Stimulated activated CD4-positive, alpha-beta T cell treated with anti-CD3 and anti-CD28 coated beads, Interleukin-12 subunit alpha, Interleukin-12 subunit beta, amount 100 ng/mL, for 48 hours (primary cell): ENCODE results near the gene RPTOR.
A peak's percentile ranks its signal among the peaks of the same experiment; 100 is the strongest.

Experiments used
- DNase-seq, 3 donors: peaks; one replicate each; pipeline ENCODE4 v3.0.0-alpha.2; 2020; ENCODE audit warnings: low read depth in 2 of 3, low spot score in 1 of 3

The RPTOR gene

GRCh38 chr17:80826346-80826954 lies 281.8 kb downstream of the RPTOR start:
- DNase-seq, result no peak

- no peak for DNase-seq
These were observed 282.5 kb downstream of the RPTOR start for GRCh38 chr17:80826955-80827645.

GRCh38 chr17:80827646-80828643 lies 283.3 kb downstream of the RPTOR start:
- DNase-seq, result no peak

- no peak for DNase-seq
These were observed 284.7 kb downstream of the RPTOR start for GRCh38 chr17:80829166-80829813.

- no peak for DNase-seq
These were observed 285.6 kb downstream of the RPTOR start for GRCh38 chr17:80830020-80830780.

- no peak for DNase-seq
These were observed 286.9 kb downstream of the RPTOR start for GRCh38 chr17:80831491-80831890.

GRCh38 chr17:80832266-80832676 lies 287.6 kb downstream of the RPTOR start:
- no peak for DNase-seq

- DNase-seq, result peak; percentile 74 to 82 (median 80)
These were observed 288.4 kb downstream of the RPTOR start for GRCh38 chr17:80832888-80833583.

GRCh38 chr17:80833952-80834892 lies 289.6 kb downstream of the RPTOR start:
- no peak for DNase-seq

GRCh38 chr17:80834893-80835275 lies 290.2 kb downstream of the RPTOR start:
- DNase-seq, result no peak

- no peak for DNase-seq
These were observed 291.4 kb downstream of the RPTOR start for GRCh38 chr17:80835816-80836657.

GRCh38 chr17:80836658-80836965 lies 292.0 kb downstream of the RPTOR start:
- DNase-seq, result no peak

GRCh38 chr17:80836971-80837481 lies 292.4 kb downstream of the RPTOR start:
- no peak for DNase-seq

GRCh38 chr17:80837711-80838110 lies 293.1 kb downstream of the RPTOR start:
- DNase-seq, result no peak

GRCh38 chr17:80838311-80839025 lies 293.8 kb downstream of the RPTOR start:
- no peak for DNase-seq

GRCh38 chr17:80839026-80839345 lies 294.3 kb downstream of the RPTOR start:
- DNase-seq, result no peak

GRCh38 chr17:80839511-80839941 lies 294.9 kb downstream of the RPTOR start:
- no peak for DNase-seq
